Measurements from ENCODE around the gene CHCT1. TPM values are rescaled to one million over a fixed set of nuclear protein-coding genes. Genes with fewer than 3 reads are reported as not detected.
"Not testable (repeated sequence)": the region's sequence is repeated elsewhere in the genome, so short reads cannot be mapped to it uniquely, and the experiment has no call there.

CHCT1 gene
- total RNA-seq, 1 donor from 2014 or later, result 0.44 TPM

GRCh38 chr17:60416368-60416925 lies 5.8 kb upstream of the CHCT1 start:
- ATAC-seq (ENCODE audit: low read depth), result no peak
- TF ChIP-seq CTCF (IDR thresholded peaks at IDR 0.05), result no peak
- intact Hi-C loops (cut with micrococcal nuclease), result no loop called here
- Mint-ChIP-seq H3K27me3 (no peaks in the 10 kb centered on the region), H3K9me3 (no peaks in the 10 kb centered on the region), H3K4me1 (peaks cover 5% of the 10 kb centered on the region), H3K36me3 (ENCODE audit: low read depth) (no peaks in the 10 kb centered on the region), H3K4me3 (no peak overlapping the region), H3K27ac (no peak overlapping the region)
- no peak for DNase-seq
- ChIA-PET CTCF (no interaction called here), POLR2A (no interaction called here)

- H3K27me3 Mint-ChIP-seq; H3K4me3 Mint-ChIP-seq; H3K36me3 Mint-ChIP-seq (ENCODE audit: low read depth); DNase-seq; H3K27ac Mint-ChIP-seq; H3K4me1 Mint-ChIP-seq; intact Hi-C loops (cut with micrococcal nuclease); ATAC-seq (ENCODE audit: low read depth); H3K9me3 Mint-ChIP-seq; POLR2A ChIA-PET: not testable (repeated sequence)
- CTCF ChIA-PET, result interaction anchor here (1.1 kb wide), 1 partner anchor 28 kb away, joined by 3 read pairs; no protein-coding TSS in a partner anchor
Measured at GRCh38 chr17:60419003-60419402, 3.3 kb upstream of the CHCT1 start.

- DNase-seq; H3K4me3 Mint-ChIP-seq; H3K36me3 Mint-ChIP-seq (ENCODE audit: low read depth); H3K9me3 Mint-ChIP-seq; H3K27me3 Mint-ChIP-seq; H3K27ac Mint-ChIP-seq; intact Hi-C loops (cut with micrococcal nuclease); H3K4me1 Mint-ChIP-seq; ATAC-seq (ENCODE audit: low read depth): not testable (repeated sequence)
- ChIA-PET CTCF (interaction anchor here (1.2 kb wide), 1 partner anchor 34 kb away, joined by 3 read pairs; no protein-coding TSS in a partner anchor), POLR2A (interaction anchor here (0.7 kb wide), 2 partner anchors 22 to 136 kb away, joined by 3 to 4 read pairs; no protein-coding TSS in a partner anchor)
Measured at GRCh38 chr17:60419875-60420274, 2.4 kb upstream of the CHCT1 start.

GRCh38 chr17:60421273-60422161 lies 772 bp upstream of the CHCT1 start:
- ATAC-seq (ENCODE audit: low read depth), result peak; percentile 93
- CTCF ChIA-PET, result interaction anchor here (0.5 to 1.2 kb wide), 8 partner anchors 19 to 160 kb away, joined by 3 to 7 read pairs (median 3); no protein-coding TSS in a partner anchor

GRCh38 chr17:60423865-60424264 lies 1.6 kb downstream of the CHCT1 start:
- ChIA-PET CTCF (interaction anchor here (1.6 kb wide), 1 partner anchor 283 kb away, joined by 4 read pairs; no protein-coding TSS in a partner anchor), POLR2A (interaction anchor here (0.6 kb wide), 1 partner anchor 335 kb away, joined by 8 read pairs; no protein-coding TSS in a partner anchor)
- H3K27ac Mint-ChIP-seq, result no peak overlapping the region

More at GRCh38 chr17:60421273-60422161, 772 bp upstream of the CHCT1 start:
- DNase-seq, result peak; percentile 79
- Mint-ChIP-seq H3K4me1 (peaks cover 8% of the 10 kb centered on the region), H3K27ac (peak overlapping the region; percentile 81), H3K27me3 (no peaks in the 10 kb centered on the region), H3K36me3 (ENCODE audit: low read depth) (no peaks in the 10 kb centered on the region), H3K9me3 (no peaks in the 10 kb centered on the region), H3K4me3 (peak overlapping the region; percentile 85)
- intact Hi-C loops (cut with micrococcal nuclease), result loop anchor here (1.0 kb wide), 6 partner anchors 15 to 217 kb away; partner anchors contain the start of genes PPM1D and USP32
- POLR2A ChIA-PET, result interaction anchor here (1.0 to 1.8 kb wide), 3 partner anchors 23 to 32 kb away, joined by 6 to 12 read pairs (median 7); partner anchors contain the start of gene USP32
- TF ChIP-seq CTCF (IDR thresholded peaks at IDR 0.05), result peak; percentile 100

More at GRCh38 chr17:60423865-60424264, 1.6 kb downstream of the CHCT1 start:
- no peak for ATAC-seq (ENCODE audit: low read depth)
- H3K4me3 Mint-ChIP-seq, result no peak overlapping the region
- H3K4me1 Mint-ChIP-seq, result peaks cover 8% of the 10 kb centered on the region
- DNase-seq, result no peak
- TF ChIP-seq CTCF (IDR thresholded peaks at IDR 0.05), result no peak
- peaks cover under 1% of the 10 kb centered on the region for H3K27me3 Mint-ChIP-seq
- no peaks in the 10 kb centered on the region for H3K36me3 Mint-ChIP-seq (ENCODE audit: low read depth)
- no peaks in the 10 kb centered on the region for H3K9me3 Mint-ChIP-seq
- intact Hi-C loops (cut with micrococcal nuclease), result no loop called here

Measured in activated B cell treated with CpG ODN at 0.5 μM for 24 hours (primary cell).